HepG2 (cell line): ENCODE measurements around the gene CHEK1. TPM values are rescaled to one million over a fixed set of nuclear protein-coding genes. Genes with fewer than 3 reads are reported as not detected.

Experiments
- ARNT2 ChIP-seq: sonication (generic); formaldehyde crosslinking; IDR thresholded peaks from 2 replicates; pipeline ENCODE4 v1.8.0; 2022; ENCODE audit warnings: mild to moderate bottlenecking, low read depth, missing genetic modification reagents, moderate library complexity
- ATM ChIP-seq: fragments of 450-650 bp; IDR thresholded peaks from 2 replicates; pipeline ENCODE4 v1.7.1; 2017; ENCODE audit warnings: mild to moderate bottlenecking, borderline replicate concordance
- HMGA1 ChIP-seq: sonication (generic); formaldehyde crosslinking; conservative IDR thresholded peaks from 2 replicates; pipeline ENCODE4 v1.4.0; 2020; ENCODE audit warnings: missing genetic modification reagents
- MEIS1 ChIP-seq: sonication (generic); formaldehyde crosslinking; IDR thresholded peaks from 2 replicates; pipeline ENCODE4 v1.9.0; 2021; ENCODE audit warnings: mild to moderate bottlenecking, missing genetic modification reagents, moderate library complexity, borderline replicate concordance
- NR2F6 ChIP-seq, 2 experiments: IDR thresholded peaks; 2 replicates each; pipeline ENCODE4 v1.6.1; 2016; ENCODE audit warnings: antibody characterized with exemption in 1 of 2, mild to moderate bottlenecking in 1 of 2
- PCBP1 ChIP-seq: fragments of 200-400 bp; formaldehyde crosslinking; IDR thresholded peaks from 2 replicates; pipeline ENCODE4 v1.6.1; 2017; ENCODE audit warnings: mild to moderate bottlenecking, low read depth, low read length, borderline replicate concordance
- PPARG ChIP-seq: conservative IDR thresholded peaks from 2 replicates; pipeline ENCODE4 v1.6.1; 2016; ENCODE audit warnings: missing biosample characterization, missing genetic modification reagents
- ZBTB42 ChIP-seq: sonication (generic); formaldehyde crosslinking; IDR thresholded peaks from 2 replicates; pipeline ENCODE4 v1.5.0; 2020; ENCODE audit warnings: mild to moderate bottlenecking, missing genetic modification reagents
- ZMYM2 ChIP-seq: sonication (generic); formaldehyde crosslinking; IDR thresholded peaks from 2 replicates; pipeline ENCODE4 v1.8.0; 2022; ENCODE audit warnings: mild to moderate bottlenecking, missing genetic modification reagents
- ZNF180 ChIP-seq: sonication (generic); formaldehyde crosslinking; IDR thresholded peaks from 2 replicates; pipeline ENCODE4 v1.4.0; 2020; ENCODE audit warnings: low read depth, missing genetic modification reagents, borderline replicate concordance
- ZNF329 ChIP-seq: sonication (generic); formaldehyde crosslinking; IDR thresholded peaks from 2 replicates; pipeline ENCODE4 v1.9.0; 2021; ENCODE audit warnings: low read depth, mild to moderate bottlenecking, missing genetic modification reagents
- ZNF34 ChIP-seq: sonication (generic); formaldehyde crosslinking; IDR thresholded peaks from 2 replicates; pipeline ENCODE4 v1.4.0; 2020; ENCODE audit warnings: mild to moderate bottlenecking, missing genetic modification reagents, borderline replicate concordance
- ZNF674 ChIP-seq: sonication (generic); formaldehyde crosslinking; IDR thresholded peaks from 2 replicates; pipeline ENCODE4 v1.5.0; 2020; ENCODE audit warnings: low read depth, mild to moderate bottlenecking, missing genetic modification reagents
- ZNF704 ChIP-seq: sonication (generic); formaldehyde crosslinking; IDR thresholded peaks from 2 replicates; pipeline ENCODE4 v1.8.1; 2023; ENCODE audit warnings: mild to moderate bottlenecking, inconsistent platforms, moderate library complexity, missing genetic modification reagents, borderline replicate concordance
- ZNF75D ChIP-seq: sonication (generic); formaldehyde crosslinking; IDR thresholded peaks from 2 replicates; pipeline ENCODE4 v1.8.1; 2023; ENCODE audit warnings: missing genetic modification reagents, mild to moderate bottlenecking, borderline replicate concordance
- polyA plus RNA-seq, 8 experiments: library from polyadenylated mRNA; depleted of rRNA in 3 of 8; stranded (reverse) in 7 of 8; unstranded in 1 of 8; fragments of >200 nt; fragmentation: Illumina TruSeq in 4 of 8; extraction: Trizol in 4 of 8; gene quantifications; 2 replicates each; pipeline versions ENCODE4 v1.2.1 to v1.2.3, GENCODE V29; 2011 to 2016; ENCODE audit warnings: low read depth in 4 of 8, missing spikeins in 1 of 8, mixed read lengths in 1 of 8; ENCODE audit not compliant: insufficient read depth in 1 of 8
- total RNA-seq, 5 experiments: library from RNA; depleted of rRNA; stranded (reverse); fragments of >200 nt; fragmentation: Illumina TruSeq; extraction: Trizol; gene quantifications; 2 replicates each; pipeline ENCODE4 v1.2.3, GENCODE V29; 2016; ENCODE audit warnings: low read depth in 1 of 5
- TF ChIP-seq, protein P1 (sequence below): sonication (generic); formaldehyde crosslinking; IDR thresholded peaks from 2 replicates; pipeline ENCODE4 v1.4.0; 2020; ENCODE audit warnings: mild to moderate bottlenecking, missing genetic modification reagents
- TF ChIP-seq, protein P2 (sequence below): sonication (generic); formaldehyde crosslinking; IDR thresholded peaks from 2 replicates; pipeline ENCODE4 v1.8.0; 2022; ENCODE audit warnings: missing genetic modification reagents, mild to moderate bottlenecking, inconsistent platforms, borderline replicate concordance
- TF ChIP-seq, protein P3 (sequence below): sonication (generic); formaldehyde crosslinking; IDR thresholded peaks from 2 replicates; pipeline ENCODE4 v1.5.1; 2020; ENCODE audit warnings: missing genetic modification reagents, mild to moderate bottlenecking, borderline replicate concordance
- TF ChIP-seq, protein P4 (sequence below): sonication (generic); formaldehyde crosslinking; IDR thresholded peaks from 2 replicates; pipeline ENCODE4 v1.5.0; 2020; ENCODE audit warnings: missing genetic modification reagents

Gene CHEK1
- total and polyA plus RNA-seq, 2 of the 13 experiments (the other 11 are each of a cell fraction or from before 2014, with no cell fraction given) = 17.8 to 83.2 TPM

- TF ChIP-seq, protein P1, sequence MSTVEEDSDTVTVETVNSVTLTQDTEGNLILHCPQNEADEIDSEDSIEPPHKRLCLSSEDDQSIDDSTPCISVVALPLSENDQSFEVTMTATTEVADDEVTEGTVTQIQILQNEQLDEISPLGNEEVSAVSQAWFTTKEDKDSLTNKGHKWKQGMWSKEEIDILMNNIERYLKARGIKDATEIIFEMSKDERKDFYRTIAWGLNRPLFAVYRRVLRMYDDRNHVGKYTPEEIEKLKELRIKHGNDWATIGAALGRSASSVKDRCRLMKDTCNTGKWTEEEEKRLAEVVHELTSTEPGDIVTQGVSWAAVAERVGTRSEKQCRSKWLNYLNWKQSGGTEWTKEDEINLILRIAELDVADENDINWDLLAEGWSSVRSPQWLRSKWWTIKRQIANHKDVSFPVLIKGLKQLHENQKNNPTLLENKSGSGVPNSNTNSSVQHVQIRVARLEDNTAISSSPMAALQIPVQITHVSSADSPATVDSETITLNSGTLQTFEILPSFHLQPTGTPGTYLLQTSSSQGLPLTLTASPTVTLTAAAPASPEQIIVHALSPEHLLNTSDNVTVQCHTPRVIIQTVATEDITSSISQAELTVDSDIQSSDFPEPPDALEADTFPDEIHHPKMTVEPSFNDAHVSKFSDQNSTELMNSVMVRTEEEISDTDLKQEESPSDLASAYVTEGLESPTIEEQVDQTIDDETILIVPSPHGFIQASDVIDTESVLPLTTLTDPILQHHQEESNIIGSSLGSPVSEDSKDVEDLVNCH = no peak
- TF ChIP-seq ZNF180 = no peak
- TF ChIP-seq ZMYM2 = 0 out of 2 replicates have a peak, but pooled peaks have one; percentile 15
- 0 out of 2 replicates have a peak, but pooled peaks have one; percentile 26 for TF ChIP-seq ZNF329
- no peak for TF ChIP-seq ZNF75D (CRISPR knock-in tag)
- no peak for TF ChIP-seq NR2F6 (IDR thresholded peaks at IDR 0.05)
- peak; percentile 23; the same call in 1 of the 2 replicates for TF ChIP-seq NR2F6 (CRISPR knock-in tag; IDR thresholded peaks at IDR 0.05)
- TF ChIP-seq, protein P2, sequence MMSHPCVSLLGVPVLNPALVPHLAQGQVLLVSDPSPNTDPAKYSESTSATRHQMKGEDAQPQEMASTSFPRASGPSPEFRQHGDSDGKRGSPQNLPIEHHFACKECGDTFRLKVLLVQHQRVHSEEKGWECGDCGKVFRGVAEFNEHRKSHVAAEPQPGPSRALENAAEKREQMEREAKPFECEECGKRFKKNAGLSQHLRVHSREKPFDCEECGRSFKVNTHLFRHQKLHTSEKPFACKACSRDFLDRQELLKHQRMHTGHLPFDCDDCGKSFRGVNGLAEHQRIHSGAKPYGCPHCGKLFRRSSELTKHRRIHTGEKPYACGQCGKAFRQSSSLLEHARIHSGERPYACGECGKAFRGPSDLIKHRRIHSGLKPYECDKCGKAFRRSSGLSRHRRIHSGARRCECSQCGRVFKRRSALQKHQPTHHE = no peak
- TF ChIP-seq MEIS1 = no peak; the same call in none of the 2 replicates
- no peak; the same call in 1 of the 2 replicates for TF ChIP-seq ZNF704
- no peak for TF ChIP-seq ZBTB42 (CRISPR knock-in tag)
- TF ChIP-seq, protein P3, sequence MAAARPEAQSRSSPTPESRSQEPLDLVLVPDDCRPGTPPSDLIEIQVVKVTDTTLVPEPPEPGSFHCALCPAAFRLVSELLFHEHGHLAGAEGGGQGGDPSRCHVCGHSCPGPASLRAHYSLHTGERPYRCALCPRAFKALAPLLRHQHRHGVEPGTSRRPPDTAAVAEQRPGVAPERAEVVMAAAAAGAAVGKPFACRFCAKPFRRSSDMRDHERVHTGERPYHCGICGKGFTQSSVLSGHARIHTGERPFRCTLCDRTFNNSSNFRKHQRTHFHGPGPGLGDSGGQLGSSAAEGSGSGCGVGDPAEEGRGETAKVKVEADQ (CRISPR knock-in tag) = no peak; the same call in 1 of the 2 replicates
- no peak for TF ChIP-seq ZNF674 (CRISPR knock-in tag)
- no peak for TF ChIP-seq HMGA1 (CRISPR knock-in tag)
- TF ChIP-seq ATM = no peak
- TF ChIP-seq, protein P4, sequence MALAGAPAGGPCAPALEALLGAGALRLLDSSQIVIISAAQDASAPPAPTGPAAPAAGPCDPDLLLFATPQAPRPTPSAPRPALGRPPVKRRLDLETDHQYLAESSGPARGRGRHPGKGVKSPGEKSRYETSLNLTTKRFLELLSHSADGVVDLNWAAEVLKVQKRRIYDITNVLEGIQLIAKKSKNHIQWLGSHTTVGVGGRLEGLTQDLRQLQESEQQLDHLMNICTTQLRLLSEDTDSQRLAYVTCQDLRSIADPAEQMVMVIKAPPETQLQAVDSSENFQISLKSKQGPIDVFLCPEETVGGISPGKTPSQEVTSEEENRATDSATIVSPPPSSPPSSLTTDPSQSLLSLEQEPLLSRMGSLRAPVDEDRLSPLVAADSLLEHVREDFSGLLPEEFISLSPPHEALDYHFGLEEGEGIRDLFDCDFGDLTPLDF (CRISPR knock-in tag) = peak; percentile 92
- TF ChIP-seq PPARG (CRISPR knock-in tag) = no peak
- 0 out of 2 replicates have a peak, but pooled peaks have one; percentile 5 for TF ChIP-seq ARNT2 (CRISPR knock-in tag)
- peak; percentile 91; the same call in 1 of the 2 replicates for TF ChIP-seq PCBP1
- TF ChIP-seq ZNF34 (CRISPR knock-in tag) = no peak
These were observed 32.5 kb upstream of the CHEK1 start, which contains the start of gene STT3A (continued) for GRCh38 chr11:125592305-125593113.
